ENCODE data around the gene ERLEC1.
"Not testable (repeated sequence)": the region's sequence is repeated elsewhere in the genome, so short reads cannot be mapped to it uniquely, and the experiment has no call there.

Gene ERLEC1

DNA sequence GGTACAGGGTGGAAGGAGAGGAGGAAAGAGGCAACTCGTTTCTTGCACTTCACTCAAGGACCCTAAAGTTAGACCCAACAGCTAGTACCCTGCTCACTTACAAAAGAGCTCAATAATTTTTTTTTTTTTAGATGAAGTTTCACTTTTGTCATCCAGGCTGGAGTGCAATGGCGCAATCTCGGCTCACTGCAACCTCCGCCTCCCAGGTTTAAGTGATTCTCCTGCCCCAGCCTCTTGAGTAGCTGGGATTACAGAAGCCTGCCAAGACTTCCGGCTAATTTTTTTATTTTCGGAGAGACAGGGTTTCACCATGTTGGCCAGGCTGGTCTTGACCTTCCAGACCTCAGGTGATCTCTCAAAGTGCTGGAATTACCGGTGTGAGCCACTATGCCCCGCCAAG, 4.2 kb upstream of the ERLEC1 start:
- DNase-seq: no peak

DNA sequence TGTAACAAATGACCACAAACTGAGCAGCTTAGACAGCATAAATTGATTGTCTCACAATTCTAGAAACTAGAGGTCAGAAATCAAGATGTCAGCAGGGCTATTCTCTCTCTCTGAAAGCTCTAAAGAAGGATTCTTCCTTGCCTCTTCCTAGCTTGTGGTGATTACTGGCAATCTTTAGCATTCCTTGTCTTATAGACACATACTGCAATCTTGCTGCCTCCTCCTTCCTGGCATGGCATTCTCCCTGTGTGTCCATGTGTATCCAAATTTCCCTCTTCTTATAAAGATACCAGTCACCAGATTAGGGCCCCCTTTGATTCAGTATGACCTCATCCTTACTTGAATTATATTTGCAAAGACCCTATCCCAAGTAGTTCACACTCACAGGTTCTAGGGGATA, 2.4 kb upstream of the ERLEC1 start:
- DNase-seq: no peak

DNA sequence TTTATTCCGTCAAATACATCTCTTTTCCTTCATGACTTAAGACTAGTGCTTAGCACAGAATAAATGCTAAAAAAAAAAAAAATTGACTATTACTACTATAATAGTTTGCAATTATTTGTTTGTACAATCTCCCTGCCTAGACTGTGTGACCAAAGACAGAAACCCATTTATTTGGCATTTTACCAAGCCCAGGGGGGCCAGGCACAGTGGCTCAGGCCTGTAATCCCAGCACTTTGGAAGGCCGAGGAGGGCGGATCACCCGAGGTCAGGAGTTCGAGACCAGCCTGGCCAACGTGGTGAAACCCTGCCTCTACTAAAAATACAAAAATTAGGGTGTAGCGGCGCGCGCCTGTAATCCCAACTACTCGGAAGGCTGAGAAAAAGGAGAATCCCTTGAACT, 1.5 kb upstream of the ERLEC1 start:
- DNase-seq: no peak

DNA sequence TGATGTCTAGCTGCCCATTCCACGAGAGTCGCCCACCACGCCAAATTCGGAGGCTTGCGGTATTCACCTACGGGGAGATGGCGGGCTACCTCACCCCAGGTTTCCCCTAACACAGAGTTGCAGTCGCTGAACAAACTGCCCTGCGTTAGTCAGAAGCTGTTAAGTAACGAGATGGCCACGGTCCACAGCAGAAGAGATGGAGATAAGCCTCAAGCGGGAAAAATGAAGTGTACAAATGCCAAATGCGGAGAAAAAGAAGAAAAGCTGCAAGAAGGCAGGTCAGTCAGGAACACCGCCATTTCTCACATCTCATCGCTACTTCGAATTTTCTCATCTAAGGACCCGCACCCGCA, 516 bp upstream of the ERLEC1 start:
- no peak for DNase-seq

DNA sequence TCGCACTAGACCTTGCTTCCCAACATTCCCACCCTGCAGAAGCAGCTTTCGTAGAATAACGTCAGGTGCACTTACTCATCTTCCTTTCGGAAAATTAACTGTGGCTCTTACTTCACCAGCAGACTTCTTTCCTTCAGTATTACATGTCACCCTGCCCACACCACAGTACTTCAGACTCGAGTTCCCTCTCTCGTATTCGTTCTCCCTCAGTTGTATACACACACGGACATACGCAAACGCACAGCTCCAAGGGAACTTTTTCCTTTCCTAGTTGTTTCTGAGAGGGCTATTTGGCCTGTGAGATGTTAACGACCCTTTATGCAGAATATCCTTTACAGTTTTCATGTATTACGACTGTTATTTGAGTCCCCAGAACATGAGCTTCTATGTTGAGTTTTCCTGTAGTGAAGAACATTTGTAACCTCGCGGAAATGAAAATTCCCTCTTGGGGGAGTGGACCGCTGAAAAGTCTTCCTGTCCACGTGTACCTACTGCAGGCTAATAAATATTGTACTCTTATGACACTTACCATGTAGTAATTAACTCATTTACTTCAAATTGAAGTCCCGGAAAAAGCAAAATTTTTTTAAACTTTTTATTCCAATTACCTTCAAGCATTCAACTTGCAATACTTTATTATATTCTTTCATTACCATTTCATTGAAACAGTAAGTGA, 908 bp downstream of the ERLEC1 start:
- DNase-seq: no peak

DNA sequence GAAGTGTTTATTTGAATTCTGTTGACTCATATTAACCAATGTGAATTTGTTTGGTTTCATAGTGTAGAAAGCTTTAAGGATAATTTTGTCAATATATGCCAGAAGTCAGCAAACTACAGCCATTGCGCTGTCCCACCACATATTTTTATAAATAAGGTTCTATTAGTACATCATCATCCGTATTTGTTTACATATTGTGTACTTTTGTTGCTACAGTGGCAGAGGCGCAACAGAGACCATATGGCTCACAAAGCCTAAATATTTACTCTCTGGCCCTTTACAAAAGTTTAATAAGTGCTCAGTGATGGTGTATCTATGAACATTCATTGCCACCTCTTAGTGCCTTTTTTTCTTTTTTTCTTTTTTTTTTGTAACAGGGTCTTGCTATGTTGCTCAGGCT, 6.4 kb downstream of the ERLEC1 start:
- no peak for DNase-seq

DNA sequence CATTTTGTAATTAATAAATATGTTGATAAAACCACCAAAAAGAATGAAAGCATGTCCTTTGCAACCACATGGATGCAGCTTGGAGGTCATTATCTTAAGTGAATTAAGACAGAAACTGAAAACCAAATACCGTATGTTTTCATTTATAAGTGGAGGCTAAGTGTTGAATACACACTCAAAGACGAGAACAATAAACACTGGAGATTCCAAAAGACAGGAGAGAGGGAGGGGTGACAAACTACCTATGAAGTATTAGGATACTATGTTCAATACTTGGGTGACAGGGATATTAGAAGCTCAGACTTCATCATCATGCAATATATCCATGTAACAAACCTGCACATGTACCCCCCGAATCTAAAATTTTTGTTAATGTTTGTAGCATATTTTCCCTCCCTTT, 7.0 kb downstream of the ERLEC1 start:
- DNase-seq: no peak

DNA sequence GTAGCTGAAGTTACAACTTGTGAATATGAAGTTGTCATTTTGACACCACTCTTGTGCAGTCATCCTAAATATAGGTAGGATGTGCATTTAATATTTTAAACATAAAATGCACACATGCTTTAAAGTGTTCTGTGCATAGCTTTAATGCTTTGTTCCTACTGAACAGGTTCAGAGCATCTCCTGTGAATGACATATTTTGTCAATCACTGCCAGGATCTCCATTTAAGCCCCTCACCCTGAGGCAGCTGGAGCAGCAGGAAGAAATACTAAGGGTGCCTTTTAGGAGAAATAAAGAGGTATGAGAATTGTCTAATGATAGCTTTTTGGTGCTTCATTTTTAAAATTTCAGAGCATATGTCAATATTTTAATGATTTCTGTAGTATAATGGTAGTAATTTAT, 14.7 kb downstream of the ERLEC1 start:
- no peak for DNase-seq

DNA sequence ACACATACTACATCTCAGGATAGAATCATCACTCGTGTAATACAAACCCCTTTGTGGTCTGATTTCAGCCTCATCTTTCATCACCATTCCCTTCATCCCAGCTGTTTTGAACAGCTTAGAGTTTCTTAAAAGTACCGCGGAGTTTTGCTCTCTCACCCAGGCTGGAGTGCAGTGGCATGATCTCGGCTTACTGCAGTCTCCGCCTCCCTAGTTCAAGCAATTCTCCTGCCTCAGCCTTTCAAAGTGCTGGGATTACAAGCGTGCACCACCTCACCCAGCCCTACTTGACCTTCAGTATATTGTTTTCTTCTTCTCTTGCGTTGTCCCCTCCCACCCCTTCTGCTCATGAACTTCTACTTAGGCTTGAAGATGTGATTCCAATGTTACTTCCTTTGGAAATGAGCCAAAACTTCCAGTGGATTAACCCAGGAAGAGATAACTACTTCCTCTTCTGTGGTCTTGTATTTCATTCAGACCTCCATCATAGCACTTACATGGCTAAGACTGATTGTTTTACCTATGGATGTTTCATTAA, 15.8 kb downstream of the ERLEC1 start:
- no peak for DNase-seq

DNA sequence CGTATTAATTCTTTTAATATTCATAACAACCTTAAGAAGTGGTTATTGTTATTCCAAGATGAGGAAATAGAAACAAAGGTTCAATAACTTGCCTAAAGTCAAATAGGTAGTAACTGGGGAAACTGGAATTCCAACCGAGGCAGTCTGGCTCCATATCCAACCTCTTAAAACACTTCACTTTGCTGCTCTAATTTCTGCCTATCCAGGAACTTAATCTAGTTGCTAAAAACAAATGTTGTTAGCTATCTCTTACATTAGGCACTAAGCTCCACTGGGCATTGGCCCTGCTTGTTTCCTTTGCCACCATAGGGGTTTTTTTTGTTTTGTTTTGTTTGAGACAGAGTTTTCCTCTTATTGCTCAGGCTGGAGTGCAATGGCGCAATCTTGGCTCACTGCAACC, 24.8 kb downstream of the ERLEC1 start:
- no peak for DNase-seq

DNA sequence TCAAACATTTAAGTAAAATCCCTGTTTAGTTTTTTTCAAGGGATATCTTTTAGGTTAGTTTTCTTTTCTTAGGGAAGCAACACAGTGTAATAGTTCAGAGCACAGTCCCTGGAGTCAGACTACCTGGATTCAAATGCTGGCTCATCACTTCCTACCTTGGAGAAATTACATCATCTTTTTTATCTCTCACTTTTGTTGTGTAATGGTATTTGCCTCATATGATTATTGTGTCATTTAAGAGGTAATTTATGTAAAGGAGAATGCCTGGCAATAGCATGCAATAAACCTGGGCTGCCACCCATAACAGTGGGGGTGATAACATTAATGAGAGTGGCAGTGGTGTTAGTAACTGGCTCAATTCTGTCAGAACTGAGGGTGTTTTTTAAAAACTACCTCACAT, 26.3 kb downstream of the ERLEC1 start:
- DNase-seq: no peak

DNA sequence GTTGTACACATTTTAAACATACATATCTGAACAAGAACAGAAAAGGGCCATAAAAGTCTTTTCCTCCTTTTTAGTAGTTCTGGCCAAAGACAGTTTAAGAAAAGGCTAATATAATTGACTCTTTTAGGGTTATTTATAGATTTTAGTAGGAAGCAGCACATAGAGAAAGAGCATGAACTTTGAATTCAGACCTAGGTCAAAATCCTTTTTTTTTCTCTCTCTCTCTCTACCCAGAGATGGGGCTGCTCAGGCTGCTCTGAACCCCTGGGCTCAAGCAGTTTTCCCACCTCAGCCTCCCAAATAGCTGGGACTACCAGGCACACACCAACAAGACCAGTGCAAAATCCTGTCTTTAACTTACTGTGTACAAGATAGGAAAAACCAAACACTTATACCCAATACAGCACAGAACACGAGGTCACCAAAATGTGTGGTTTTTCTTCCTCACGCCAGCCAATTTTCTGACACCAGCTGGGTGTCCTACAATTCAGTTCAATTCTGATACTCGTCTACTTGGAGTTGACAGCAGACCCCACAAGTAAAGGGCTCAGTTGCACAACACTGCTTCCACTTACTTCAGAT, 32.1 kb downstream of the ERLEC1 start:
- no peak for DNase-seq

DNA sequence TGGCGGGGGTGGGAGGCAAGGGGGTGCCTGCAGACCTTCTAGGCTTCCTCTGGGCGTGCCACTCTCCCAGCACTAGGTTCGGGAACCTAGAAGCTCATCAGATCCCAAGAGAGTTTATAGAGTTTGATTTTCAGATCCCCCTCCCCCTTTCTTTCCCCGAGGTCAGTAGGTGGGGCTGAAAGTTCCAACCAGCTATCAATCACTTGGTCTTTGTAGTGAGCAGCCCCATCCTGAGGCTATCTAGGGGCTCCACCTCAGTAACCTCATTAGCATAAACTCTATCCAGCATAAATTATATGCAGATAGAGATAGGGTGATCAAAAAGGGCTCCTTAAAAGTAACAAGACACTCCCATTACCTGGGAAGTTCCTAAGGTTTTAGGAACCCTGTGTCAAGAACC, 32.8 kb downstream of the ERLEC1 start:
- DNase-seq: no peak

DNA sequence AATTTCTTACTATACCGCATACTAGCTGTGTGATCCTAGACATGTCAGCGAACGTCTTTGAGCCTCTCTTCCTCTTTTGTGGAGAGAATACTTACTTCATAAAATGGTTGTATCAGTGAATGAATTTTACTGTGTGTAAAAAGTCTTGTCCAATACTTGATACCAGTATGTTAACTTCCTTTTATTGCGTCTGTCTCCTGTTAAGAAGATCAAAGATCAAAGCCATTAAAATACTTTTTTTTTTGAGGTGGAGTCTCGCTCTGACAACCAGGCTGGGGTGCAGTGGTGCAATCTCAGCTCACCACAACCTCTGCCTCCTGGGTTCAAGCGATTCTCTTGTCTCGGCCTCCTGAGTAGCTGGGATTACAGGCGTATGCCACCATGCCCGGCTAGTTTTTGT, 33.2 kb downstream of the ERLEC1 start:
- no peak for DNase-seq

DNA sequence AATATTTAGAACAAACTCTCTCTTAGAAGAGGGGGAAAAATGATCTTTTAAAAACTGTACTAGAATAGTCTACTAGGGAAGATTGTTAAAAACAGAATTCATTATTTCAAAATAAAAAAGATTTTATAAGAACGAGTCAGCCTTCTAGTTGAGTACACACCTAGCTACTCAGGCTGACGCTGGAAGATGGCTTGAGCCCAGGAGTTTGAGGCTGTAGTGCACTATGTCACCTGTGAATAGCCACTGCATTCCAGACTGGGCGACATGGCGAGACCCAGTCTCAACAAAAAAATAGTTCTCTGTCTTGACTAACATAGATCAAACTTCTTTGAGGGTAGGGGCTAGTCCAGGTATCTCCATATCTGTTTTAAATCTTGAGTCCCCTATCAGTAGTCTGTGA, 33.9 kb downstream of the ERLEC1 start:
- no peak for DNase-seq

DNA sequence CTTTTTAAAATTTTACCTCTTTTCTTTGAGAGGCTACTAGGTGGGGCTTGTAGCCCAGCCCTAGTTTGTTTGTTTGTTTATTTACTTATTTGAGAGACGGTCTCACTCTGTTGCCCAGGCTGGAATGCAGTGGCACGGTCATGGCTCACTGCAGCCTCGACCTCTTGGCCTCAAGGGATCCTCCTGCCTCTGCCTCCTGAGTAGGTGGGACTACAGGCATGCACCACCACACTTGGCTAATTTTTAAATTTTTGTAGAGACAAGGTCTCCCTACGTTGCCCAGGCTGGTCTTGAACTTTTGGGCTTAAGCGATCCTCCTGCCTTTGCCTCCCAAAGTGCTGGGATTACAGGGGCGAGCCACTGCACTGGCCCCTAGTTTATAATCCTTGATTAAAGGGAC, 35.0 kb downstream of the ERLEC1 start:
- DNase-seq: no peak

DNA sequence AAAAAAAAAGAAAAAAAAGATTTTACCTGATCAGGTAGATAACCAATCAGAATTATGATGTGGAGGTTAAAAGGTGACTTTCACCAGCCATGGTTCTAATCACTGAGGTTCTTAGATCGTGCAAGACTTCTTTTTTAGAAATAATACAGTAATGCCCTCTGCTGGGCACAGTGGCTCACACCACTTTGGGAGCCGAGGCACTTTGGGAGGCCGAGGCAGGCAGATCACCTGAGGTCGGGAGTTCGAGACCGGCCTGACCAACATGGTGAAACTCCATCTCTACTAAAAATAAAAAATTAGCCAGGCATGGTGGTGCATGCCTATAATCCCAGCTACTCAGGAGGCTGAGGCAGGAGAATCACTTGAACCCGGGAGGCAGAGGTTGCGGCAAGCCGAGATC, 36.8 kb downstream of the ERLEC1 start:
- DNase-seq: not testable (repeated sequence)

DNA sequence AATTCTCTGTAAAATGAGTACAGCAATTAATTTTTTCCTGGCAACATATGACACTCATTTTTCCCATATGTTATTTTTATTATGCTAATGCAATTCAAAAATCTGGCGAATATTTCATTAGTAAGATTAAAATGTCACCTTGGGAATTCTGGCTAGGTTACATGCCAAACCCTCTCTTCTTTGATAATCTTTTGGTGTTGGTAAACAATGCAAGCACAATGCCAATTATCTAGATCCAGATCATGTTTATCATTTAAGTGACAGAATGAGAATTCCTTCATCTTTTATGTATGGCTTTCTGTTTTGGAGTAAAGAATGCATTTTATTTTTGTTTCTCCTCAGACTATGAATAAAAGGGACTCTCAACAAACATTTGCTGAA, 39.2 kb downstream of the ERLEC1 start:
- DNase-seq: no peak

DNA sequence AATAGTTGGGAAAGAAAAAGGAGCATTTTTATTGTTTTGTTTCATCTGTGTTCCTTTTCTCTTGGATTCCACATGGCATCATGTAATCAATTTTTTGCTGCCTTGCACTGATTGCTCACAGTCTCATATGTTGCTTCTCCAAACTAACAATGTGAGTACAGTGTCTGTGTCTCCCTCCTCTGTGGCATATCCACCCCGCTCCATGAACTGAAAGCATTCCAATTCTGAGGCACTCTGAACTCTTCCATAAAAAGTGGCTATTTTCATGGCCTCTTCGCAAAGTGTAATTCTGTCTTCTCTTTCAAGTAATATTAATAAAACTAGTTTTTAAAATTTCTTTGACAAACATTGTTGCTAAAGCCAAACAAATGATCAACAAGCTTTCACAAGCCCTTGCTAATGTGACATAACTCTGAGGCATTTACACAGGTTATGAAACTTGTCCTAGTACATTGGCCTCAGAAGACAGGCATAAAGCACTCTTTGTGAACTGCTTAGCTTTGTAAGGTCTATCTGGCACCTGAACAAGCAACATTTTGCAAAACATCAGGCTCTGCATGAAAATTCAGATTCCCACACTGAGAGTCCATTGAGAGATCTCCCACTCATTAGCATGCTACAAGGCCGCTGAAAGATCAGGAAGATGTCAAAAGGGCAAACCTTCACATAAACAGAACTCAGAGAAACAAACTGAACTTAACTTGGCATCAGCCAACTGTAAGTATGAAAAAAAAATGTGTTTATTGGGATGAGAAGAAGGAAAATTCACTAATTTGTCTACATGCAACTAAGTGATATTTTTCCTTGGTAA, 39.9 kb downstream of the ERLEC1 start:
- no peak for DNase-seq

DNA sequence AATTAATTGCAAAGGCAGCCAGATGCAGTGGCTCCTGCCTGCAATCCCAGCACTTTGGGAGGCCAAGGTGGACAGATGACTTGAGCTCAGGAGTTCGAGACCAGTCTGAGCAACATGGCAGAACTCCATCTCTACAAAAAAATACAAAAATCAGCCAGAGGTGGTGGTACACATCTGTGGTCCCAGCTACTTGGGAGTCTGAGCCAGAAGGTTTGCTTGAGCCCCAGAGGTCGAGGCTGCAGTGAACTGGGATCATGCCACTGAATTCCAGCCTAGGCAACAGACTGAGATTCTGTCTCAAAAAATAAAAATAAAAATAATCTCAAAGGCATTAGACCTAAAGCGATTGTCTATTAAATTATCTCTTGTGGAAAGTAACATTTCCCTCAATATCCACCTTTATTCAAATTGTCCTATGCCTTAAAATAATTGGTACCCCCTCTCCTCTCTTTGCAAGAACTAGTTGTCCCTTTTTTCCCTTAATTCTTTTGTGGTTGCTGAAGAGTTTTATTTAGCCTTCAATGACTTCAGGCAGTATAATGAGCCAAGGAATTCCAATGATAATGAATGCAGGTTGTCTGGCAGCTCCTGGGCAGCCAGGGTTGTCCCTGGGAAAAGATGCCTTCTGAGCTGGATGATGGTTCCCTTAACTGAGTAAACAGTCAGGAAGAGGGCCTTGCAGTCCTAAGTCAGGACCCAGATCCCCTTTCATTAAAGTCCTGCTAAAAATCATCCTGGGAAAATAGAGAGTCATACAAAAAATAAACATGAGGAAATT, 40.7 kb downstream of the ERLEC1 start:
- DNase-seq: no peak

DNA sequence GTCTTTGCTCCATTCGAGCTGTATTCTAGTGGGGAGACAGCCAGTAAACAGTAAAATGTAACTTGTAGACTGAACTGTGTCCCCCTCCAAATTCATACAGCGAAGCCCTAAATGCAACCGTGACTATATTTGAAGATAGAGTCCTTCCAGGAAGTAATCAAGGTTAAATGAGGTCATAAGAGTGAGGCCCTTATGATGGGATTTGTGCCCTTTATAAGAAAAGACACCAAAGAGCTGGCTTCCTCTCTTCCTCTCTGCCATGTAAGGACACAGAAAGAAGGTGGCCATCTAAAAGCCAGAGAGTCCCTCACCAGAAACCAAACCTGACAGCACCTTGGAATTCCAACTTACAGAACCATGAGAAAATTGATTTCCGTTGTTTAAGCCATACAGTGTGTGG, 41.5 kb downstream of the ERLEC1 start:
- no peak for DNase-seq

DNA sequence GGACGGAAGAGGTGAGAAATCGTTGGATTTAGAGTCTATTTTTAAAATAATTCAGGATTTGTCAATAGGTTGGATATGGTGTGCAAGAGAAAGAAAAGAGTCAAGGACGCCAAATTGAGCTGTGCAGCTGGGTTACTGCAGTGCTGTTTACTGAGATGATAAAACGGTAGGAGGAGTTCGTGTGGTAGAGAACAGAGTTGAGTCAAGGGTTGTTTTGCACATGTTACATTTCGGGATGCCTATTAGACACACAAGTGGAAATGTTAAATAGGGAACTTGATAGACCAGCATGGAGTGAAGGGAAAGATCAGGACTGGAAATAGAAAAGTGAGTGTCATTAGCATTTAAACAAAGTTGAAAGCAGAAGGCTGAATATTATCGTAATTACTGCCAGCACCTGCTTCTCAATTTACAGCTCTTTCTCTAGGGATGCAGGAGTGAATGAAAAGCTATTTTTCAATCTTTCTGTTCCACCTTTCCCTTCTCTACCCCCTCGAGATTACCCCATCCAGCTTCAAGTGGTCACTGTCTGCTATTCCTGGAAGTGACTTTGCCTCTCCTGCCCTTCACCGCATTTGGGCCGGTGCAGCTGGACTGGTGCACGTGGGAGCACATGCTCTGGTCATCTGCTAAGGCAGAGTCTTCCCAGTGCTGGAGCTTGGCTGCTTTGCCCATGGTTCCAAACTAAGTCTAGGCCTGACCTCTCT, 42.6 kb downstream of the ERLEC1 start:
- no peak for DNase-seq

DNA sequence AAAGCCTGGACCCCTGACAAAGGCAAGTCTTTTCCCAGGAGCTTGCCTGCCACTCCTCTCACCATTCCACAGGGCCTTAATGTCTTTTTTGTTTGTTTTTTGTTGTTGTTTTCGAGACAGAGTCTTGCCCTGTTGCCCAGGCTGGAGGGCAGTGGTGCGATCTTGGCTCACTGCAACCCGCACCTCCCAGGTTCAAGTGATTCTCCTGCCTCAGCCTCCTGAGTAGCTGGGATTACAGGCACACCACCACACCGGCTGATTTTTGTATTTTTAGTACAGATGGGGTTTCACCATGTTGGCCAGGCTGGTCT, 43.1 kb downstream of the ERLEC1 start:
- DNase-seq: not testable (repeated sequence)

Data from DMS153 (cell line).